ENCODE data around the gene EHD1. TPM values are rescaled to one million over a fixed set of nuclear protein-coding genes. Genes with fewer than 3 reads are reported as not detected.
A peak's percentile ranks its signal among the peaks of the same experiment; 100 is the strongest.

Gene EHD1
- total RNA-seq, 1 donor from 2014 or later, result 19.8 TPM

- H3K27ac Mint-ChIP-seq, result no peak overlapping the region
- TF ChIP-seq, protein P1, sequence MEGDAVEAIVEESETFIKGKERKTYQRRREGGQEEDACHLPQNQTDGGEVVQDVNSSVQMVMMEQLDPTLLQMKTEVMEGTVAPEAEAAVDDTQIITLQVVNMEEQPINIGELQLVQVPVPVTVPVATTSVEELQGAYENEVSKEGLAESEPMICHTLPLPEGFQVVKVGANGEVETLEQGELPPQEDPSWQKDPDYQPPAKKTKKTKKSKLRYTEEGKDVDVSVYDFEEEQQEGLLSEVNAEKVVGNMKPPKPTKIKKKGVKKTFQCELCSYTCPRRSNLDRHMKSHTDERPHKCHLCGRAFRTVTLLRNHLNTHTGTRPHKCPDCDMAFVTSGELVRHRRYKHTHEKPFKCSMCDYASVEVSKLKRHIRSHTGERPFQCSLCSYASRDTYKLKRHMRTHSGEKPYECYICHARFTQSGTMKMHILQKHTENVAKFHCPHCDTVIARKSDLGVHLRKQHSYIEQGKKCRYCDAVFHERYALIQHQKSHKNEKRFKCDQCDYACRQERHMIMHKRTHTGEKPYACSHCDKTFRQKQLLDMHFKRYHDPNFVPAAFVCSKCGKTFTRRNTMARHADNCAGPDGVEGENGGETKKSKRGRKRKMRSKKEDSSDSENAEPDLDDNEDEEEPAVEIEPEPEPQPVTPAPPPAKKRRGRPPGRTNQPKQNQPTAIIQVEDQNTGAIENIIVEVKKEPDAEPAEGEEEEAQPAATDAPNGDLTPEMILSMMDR (IDR thresholded peaks at IDR 0.05), result no peak
- TF ChIP-seq EZH2 (IDR thresholded peaks at IDR 0.05) (no peak), EZH2phosphoT487 (IDR thresholded peaks at IDR 0.05) (no peak)
- no peak for DNase-seq (ENCODE audit: low spot score)
- H3K27me3 ChIP-seq, result no peaks in the 10 kb centered on the region
- H3K4me1 ChIP-seq, result no peaks in the 10 kb centered on the region
- H3K4me3 ChIP-seq, result no peak overlapping the region
- H4K20me1 ChIP-seq (ENCODE audit: low read depth), result no peaks in the 10 kb centered on the region
- no peaks in the 10 kb centered on the region for H3F3A ChIP-seq (ENCODE audit: low read depth)
- no peak overlapping the region for H3K4me3 Mint-ChIP-seq
- H2AFZ ChIP-seq (replicated peaks), result no peak overlapping the region
- no peaks in the 10 kb centered on the region for H3K9me3 Mint-ChIP-seq
- no peak overlapping the region for H3K27ac ChIP-seq
- H3K4me1 Mint-ChIP-seq, result no peaks in the 10 kb centered on the region
- no peaks in the 10 kb centered on the region for H3K79me2 ChIP-seq (ENCODE audit: low read depth)
- no peak overlapping the region for H3K4me2 ChIP-seq
- no peaks in the 10 kb centered on the region for H3K36me3 ChIP-seq
- H3K9me3 ChIP-seq (ENCODE audit: low read depth), result no peaks in the 10 kb centered on the region
- H3K27me3 Mint-ChIP-seq (ENCODE audit: insufficient read depth, low read depth), result peaks cover 4% of the 10 kb centered on the region
- peaks cover 8% of the 10 kb centered on the region for H3K36me3 Mint-ChIP-seq
- H3K9ac ChIP-seq, result no peak overlapping the region
These were observed 31.4 kb upstream of the EHD1 start for GRCh38 chr11:64909653-64910343.

GRCh38 chr11:64908766-64909165, 30.3 kb upstream of the EHD1 start:
- Histone ChIP-seq H3K4me1 (no peaks in the 10 kb centered on the region), H3K36me3 (no peaks in the 10 kb centered on the region), H3F3A (ENCODE audit: low read depth) (no peaks in the 10 kb centered on the region), H3K9ac (no peak overlapping the region), H3K79me2 (ENCODE audit: low read depth) (no peaks in the 10 kb centered on the region), H3K4me3 (no peak overlapping the region), H2AFZ (replicated peaks) (no peak overlapping the region), H3K27ac (no peak overlapping the region), H3K4me2 (no peak overlapping the region), H3K9me3 (ENCODE audit: low read depth) (no peaks in the 10 kb centered on the region), H3K27me3 (no peaks in the 10 kb centered on the region), H4K20me1 (ENCODE audit: low read depth) (no peaks in the 10 kb centered on the region)
- peaks cover 4% of the 10 kb centered on the region for H3K27me3 Mint-ChIP-seq (ENCODE audit: insufficient read depth, low read depth)
- H3K9me3 Mint-ChIP-seq, result no peaks in the 10 kb centered on the region
- peak overlapping the region; percentile 13 for H3K4me3 Mint-ChIP-seq
- no peak for DNase-seq (ENCODE audit: low spot score)
- no peaks in the 10 kb centered on the region for H3K4me1 Mint-ChIP-seq
- peaks cover 8% of the 10 kb centered on the region for H3K36me3 Mint-ChIP-seq
- no peak overlapping the region for H3K27ac Mint-ChIP-seq
- TF ChIP-seq EZH2phosphoT487 (IDR thresholded peaks at IDR 0.05) (no peak), EZH2 (IDR thresholded peaks at IDR 0.05) (no peak)
- TF ChIP-seq, protein P1 (IDR thresholded peaks at IDR 0.05), result no peak

DNA sequence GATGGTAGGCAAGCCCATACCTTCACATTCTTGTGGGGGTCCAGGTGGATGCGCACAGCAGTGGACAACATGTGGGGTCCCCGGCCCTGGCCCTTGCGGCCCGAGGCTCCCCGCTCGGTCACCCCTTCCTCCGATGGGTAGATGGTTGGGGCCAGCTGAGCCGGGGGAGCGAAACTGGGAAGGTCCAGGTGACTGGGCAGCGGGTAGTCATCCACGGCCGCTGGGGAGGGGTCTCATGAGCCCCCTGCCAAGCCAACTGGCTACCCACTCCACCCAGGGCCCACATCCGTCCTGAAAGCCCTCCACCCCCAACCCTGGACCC, 27.9 kb upstream of the EHD1 start:
- H3K9me3 Mint-ChIP-seq, result no peaks in the 10 kb centered on the region
- TF ChIP-seq EZH2phosphoT487 (IDR thresholded peaks at IDR 0.05), result no peak
- TF ChIP-seq, protein P1 (IDR thresholded peaks at IDR 0.05), result no peak
- no peak for TF ChIP-seq EZH2 (IDR thresholded peaks at IDR 0.05)

More for the DNA sequence above, 27.9 kb upstream of the EHD1 start:
- H3K4me2 ChIP-seq, result no peak overlapping the region
- no peaks in the 10 kb centered on the region for H3K27me3 ChIP-seq
- H3K9ac ChIP-seq, result no peak overlapping the region
- no peak overlapping the region for H2AFZ ChIP-seq (replicated peaks)
- H3K4me3 ChIP-seq, result no peak overlapping the region
- no peaks in the 10 kb centered on the region for H3K79me2 ChIP-seq (ENCODE audit: low read depth)
- H3K9me3 ChIP-seq (ENCODE audit: low read depth), result no peaks in the 10 kb centered on the region
- H3K27ac ChIP-seq, result no peak overlapping the region
- H4K20me1 ChIP-seq (ENCODE audit: low read depth), result no peaks in the 10 kb centered on the region
- Mint-ChIP-seq H3K27me3 (ENCODE audit: insufficient read depth, low read depth) (peaks cover 6% of the 10 kb centered on the region), H3K4me3 (no peak overlapping the region), H3K4me1 (no peaks in the 10 kb centered on the region), H3K36me3 (peaks cover 9% of the 10 kb centered on the region), H3K27ac (no peak overlapping the region)
- no peaks in the 10 kb centered on the region for H3K36me3 ChIP-seq
- no peaks in the 10 kb centered on the region for H3F3A ChIP-seq (ENCODE audit: low read depth)
- no peaks in the 10 kb centered on the region for H3K4me1 ChIP-seq
- no peak for DNase-seq (ENCODE audit: low spot score)

Data from neural progenitor cell (in vitro differentiated cells).